ENCODE data around the gene ZDHHC22. TPM values are rescaled to one million over a fixed set of nuclear protein-coding genes. Genes with fewer than 3 reads are reported as not detected.

The ZDHHC22 gene
- polyA plus RNA-seq, 3 donors from 2014 or later = not detected

GRCh38 chr14:77086017-77086727 lies 55.4 kb downstream of the ZDHHC22 start:
- H3K4me3 Mint-ChIP-seq = no peak overlapping the region
- peaks cover 0 to 7% (median 2%) of the 10 kb centered on the region in 3 donors for H3K27me3 Mint-ChIP-seq (ENCODE audit: low read depth in 3 of 3)
- no peaks in the 10 kb centered on the region for H3K4me1 Mint-ChIP-seq
- H3K27ac Mint-ChIP-seq = no peak overlapping the region
- no peak for DNase-seq
- H3K9me3 Mint-ChIP-seq = peaks cover 0 to 6% (median 1%) of the 10 kb centered on the region in 6 donors
- H3K36me3 Mint-ChIP-seq = peaks cover 0 to under 1% (median 0%) of the 10 kb centered on the region in 3 donors

- Mint-ChIP-seq H3K27ac (no peak overlapping the region), H3K9me3 (peaks cover 0 to under 1% (median 0%) of the 10 kb centered on the region in 6 donors), H3K4me1 (no peaks in the 10 kb centered on the region), H3K27me3 (ENCODE audit: low read depth in 3 of 3) (peaks cover 0 to 4% (median 2%) of the 10 kb centered on the region in 3 donors), H3K36me3 (no peaks in the 10 kb centered on the region), H3K4me3 (no peak overlapping the region)
- DNase-seq = no peak
Observed at GRCh38 chr14:77085538-77085937, 56.1 kb downstream of the ZDHHC22 start.

DNA sequence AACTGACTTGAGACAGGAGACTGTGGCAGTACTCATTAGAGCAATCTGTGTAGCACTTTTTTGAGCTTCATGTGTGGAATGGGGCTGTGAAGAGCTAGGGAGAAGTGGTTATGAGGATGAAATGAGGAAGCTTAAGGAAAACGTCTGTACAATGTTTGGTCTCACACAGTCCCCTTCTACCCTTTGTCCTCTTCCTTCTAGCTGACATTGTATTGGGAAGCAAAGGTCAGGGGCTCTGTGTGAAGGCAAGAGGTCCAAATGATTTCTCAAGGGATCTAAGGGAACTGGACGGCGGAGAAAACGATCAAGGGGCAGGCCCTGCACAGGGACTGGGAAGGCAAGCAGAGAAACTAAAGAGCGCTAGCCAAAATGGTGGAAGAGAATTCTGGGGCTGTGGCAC lies 56.6 kb downstream of the ZDHHC22 start:
- DNase-seq = no peak
- H3K27ac Mint-ChIP-seq = no peak overlapping the region
- peaks cover 0 to 3% (median 0%) of the 10 kb centered on the region in 3 donors for H3K36me3 Mint-ChIP-seq
- no peak overlapping the region for H3K4me3 Mint-ChIP-seq
- no peaks in the 10 kb centered on the region for H3K4me1 Mint-ChIP-seq
- peaks cover 0 to 4% (median 1%) of the 10 kb centered on the region in 6 donors for H3K9me3 Mint-ChIP-seq
- peaks cover 0 to 4% (median 2%) of the 10 kb centered on the region in 3 donors for H3K27me3 Mint-ChIP-seq (ENCODE audit: low read depth in 3 of 3)

DNA sequence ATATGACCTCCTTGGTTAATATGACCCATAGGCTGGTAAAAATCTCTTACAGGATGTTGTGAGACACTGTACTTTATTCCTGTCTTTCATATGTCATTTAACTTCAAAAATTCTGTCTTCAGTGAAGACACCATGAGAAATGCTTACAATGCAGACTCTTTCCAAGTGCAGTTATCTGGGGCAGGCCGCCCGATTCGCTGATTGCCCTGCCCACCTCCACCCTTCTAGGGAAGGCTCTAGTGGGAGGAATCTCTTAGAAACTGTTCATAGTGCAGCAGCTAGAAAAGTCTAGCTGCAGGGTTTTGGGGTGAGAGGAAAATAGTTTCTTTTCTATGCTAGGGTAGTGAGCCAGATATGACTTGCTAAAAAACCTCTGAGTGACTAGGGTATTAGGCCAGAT lies 58.5 kb downstream of the ZDHHC22 start:
- peaks cover 1 to 10% (median 2%) of the 10 kb centered on the region in 3 donors for H3K27me3 Mint-ChIP-seq (ENCODE audit: low read depth in 3 of 3)
- no peak for DNase-seq
- H3K4me1 Mint-ChIP-seq = no peaks in the 10 kb centered on the region
- H3K9me3 Mint-ChIP-seq = peaks cover 0 to 8% (median 3%) of the 10 kb centered on the region in 6 donors
- no peak overlapping the region for H3K27ac Mint-ChIP-seq
- peaks cover 0 to 3% (median 0%) of the 10 kb centered on the region in 3 donors for H3K36me3 Mint-ChIP-seq
- no peak overlapping the region for H3K4me3 Mint-ChIP-seq

DNA sequence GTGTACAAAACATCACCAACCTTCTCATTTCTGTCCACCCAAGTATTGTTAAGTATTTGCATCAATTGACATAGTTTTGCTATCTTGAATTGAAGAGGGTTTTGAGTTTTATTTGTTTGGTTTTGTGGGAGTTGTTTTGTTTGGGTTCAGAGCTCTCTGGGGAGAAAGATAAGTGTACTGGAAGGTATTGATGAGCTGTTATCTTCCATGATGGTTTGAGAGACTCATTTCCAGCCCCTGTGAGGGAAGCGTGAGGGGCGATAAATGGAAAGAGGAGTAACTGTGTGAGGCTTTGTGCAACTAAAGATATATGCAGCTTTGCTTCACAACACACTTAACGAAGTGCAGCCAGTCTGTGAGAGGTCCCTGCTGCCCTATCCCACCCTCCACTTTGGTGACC lies 59.2 kb downstream of the ZDHHC22 start:
- Mint-ChIP-seq H3K36me3 (peaks cover 0 to 3% (median 0%) of the 10 kb centered on the region in 3 donors), H3K27me3 (ENCODE audit: low read depth in 3 of 3) (peaks cover 1 to 10% (median 2%) of the 10 kb centered on the region in 3 donors), H3K9me3 (peaks cover 0 to 8% (median 3%) of the 10 kb centered on the region in 6 donors), H3K4me3 (no peak overlapping the region), H3K27ac (no peak overlapping the region), H3K4me1 (no peaks in the 10 kb centered on the region)
- DNase-seq = no peak

Other genes starting within 250 kb of the ZDHHC22 start
- 10 to 100 TPM in 1 of 3 donors, 1 to 10 TPM in 2; 3.5 to 11.1 (median 3.6) TPM for gene IRF2BPL, start 113.1 kb downstream of the ZDHHC22 start, polyA plus RNA-seq
- gene CIPC, start 43.5 kb downstream of the ZDHHC22 start, polyA plus RNA-seq = 1 to 10 TPM; 2.0 to 6.7 (median 3.2) TPM
- gene TMEM63C, start 40.0 kb upstream of the ZDHHC22 start, polyA plus RNA-seq = under 1 TPM in 2 of 3 donors, not detected in 1; 0.03 to 0.64 TPM
- not detected for gene NGB, start 129.4 kb upstream of the ZDHHC22 start, polyA plus RNA-seq
- 1 to 10 TPM in 2 of 3 donors, under 1 TPM in 1; 0.36 to 3.1 (median 1.0) TPM for gene POMT2, start 179.1 kb upstream of the ZDHHC22 start, polyA plus RNA-seq
- 1 to 10 TPM; 5.2 to 5.9 (median 5.6) TPM for gene GSTZ1, start 179.2 kb upstream of the ZDHHC22 start, polyA plus RNA-seq
- gene TMED8, start 235.3 kb upstream of the ZDHHC22 start, polyA plus RNA-seq = 1 to 10 TPM; 2.4 to 4.6 (median 2.6) TPM
- gene SAMD15, start 235.6 kb upstream of the ZDHHC22 start, polyA plus RNA-seq = under 1 TPM in 1 of 3 donors, not detected in 2; 0.40 TPM

Data from immature natural killer cell (primary cell).